K562 (cell line): ENCODE results near the gene ZDHHC8. TPM values are rescaled to one million over a fixed set of nuclear protein-coding genes. Genes with fewer than 3 reads are reported as not detected.

Source experiments
- BCLAF1 ChIP-seq, 2 experiments: fragments of 450-650 bp in 1 of 2; IDR thresholded peaks; 2 replicates each; pipeline ENCODE4 v1.6.1; 2011 to 2017; ENCODE audit warnings: low read depth in 2 of 2, antibody characterized with exemption in 1 of 2, borderline replicate concordance in 1 of 2, low read length in 1 of 2, mild to moderate bottlenecking in 1 of 2, mixed read lengths in 1 of 2; ENCODE audit not compliant: control insufficient read depth in 1 of 2
- CXXC5 ChIP-seq: fragments of 250-450 bp; sonication (Bioruptor Pico); IDR thresholded peaks from 2 replicates; pipeline ENCODE4 v1.8.0; 2022; ENCODE audit warnings: inconsistent platforms, mild to moderate bottlenecking, moderate library complexity
- HINFP ChIP-seq: fragments of 450-650 bp; conservative IDR thresholded peaks from 2 replicates; pipeline ENCODE4 v1.6.1; 2016; ENCODE audit warnings: missing genetic modification characterization, low read depth, mild to moderate bottlenecking, control low read depth, missing compliant biosample characterization
- LEF1 ChIP-seq: fragments of 450-650 bp; IDR thresholded peaks from 2 replicates; pipeline ENCODE4 v1.6.1; 2016; ENCODE audit warnings: mild to moderate bottlenecking
- MTA1 ChIP-seq: fragments of 450-650 bp; IDR thresholded peaks from 2 replicates; pipeline ENCODE4 v1.6.1; 2017; ENCODE audit warnings: borderline replicate concordance
- POLR2AphosphoS2 ChIP-seq: IDR thresholded peaks from 2 replicates; pipeline ENCODE4 v1.6.1; 2012; ENCODE audit warnings: low read length, improper control_type of control experiment
- RBM25 ChIP-seq: fragments of 200-400 bp; formaldehyde crosslinking; IDR thresholded peaks from 2 replicates; pipeline ENCODE4 v1.6.1; 2018; ENCODE audit warnings: low read length, low read depth, moderate library complexity; ENCODE audit not compliant: severe bottlenecking
- SAFB ChIP-seq: fragments of 200-400 bp; formaldehyde crosslinking; IDR thresholded peaks from 2 replicates; pipeline ENCODE4 v1.6.1; 2017; ENCODE audit warnings: low read depth, low read length, borderline replicate concordance
- SNIP1 ChIP-seq: fragments of 450-650 bp; IDR thresholded peaks from 2 replicates; pipeline ENCODE4 v1.7.1; 2017; ENCODE audit warnings: low read depth, mild to moderate bottlenecking
- ZNF318 ChIP-seq, 2 experiments: fragments of 450-650 bp; IDR thresholded peaks; 2 replicates each; pipeline ENCODE4 v1.6.1; 2016; ENCODE audit warnings: mild to moderate bottlenecking in 2 of 2, borderline replicate concordance in 1 of 2, low read depth in 1 of 2, moderate library complexity in 1 of 2
- polyA plus RNA-seq, 8 experiments: library from polyadenylated mRNA; depleted of rRNA in 4 of 8; stranded (reverse) in 5 of 8; unstranded in 3 of 8; fragments of >200 nt; fragmentation: Nextera tagmentation in 2 of 8; fragmentation: Illumina TruSeq in 1 of 8; extraction: Ambion mirVana in 2 of 8; extraction: Trizol in 1 of 8; gene quantifications; 2 replicates each; pipeline versions ENCODE4 v1.2.1 to v1.2.3, GENCODE V29; 2011 to 2014; ENCODE audit warnings: inconsistent platforms in 1 of 8, missing spikeins in 1 of 8
- total RNA-seq, 7 experiments: library from RNA; depleted of rRNA in 6 of 7; stranded (reverse); fragments of >200 nt in 6 of 7; fragmentation: Illumina TruSeq in 2 of 7; extraction: Trizol in 2 of 7; gene quantifications; 2 replicates each; pipeline versions ENCODE4 v1.2.1 to v1.2.3, GENCODE V29; 2011 to 2021; ENCODE audit warnings: low replicate concordance in 1 of 7
- TF ChIP-seq, protein P1 (sequence below): fragments of 450-650 bp; IDR thresholded peaks from 2 replicates; pipeline ENCODE4 v1.6.1; 2016; ENCODE audit warnings: antibody characterized with exemption

ZDHHC8 gene
- total and polyA plus RNA-seq, 9 of the 15 experiments (the other 6 are each of a cell fraction or from before 2014, with no cell fraction given): 0.04 to 109 (median 16.4) TPM

DNA sequence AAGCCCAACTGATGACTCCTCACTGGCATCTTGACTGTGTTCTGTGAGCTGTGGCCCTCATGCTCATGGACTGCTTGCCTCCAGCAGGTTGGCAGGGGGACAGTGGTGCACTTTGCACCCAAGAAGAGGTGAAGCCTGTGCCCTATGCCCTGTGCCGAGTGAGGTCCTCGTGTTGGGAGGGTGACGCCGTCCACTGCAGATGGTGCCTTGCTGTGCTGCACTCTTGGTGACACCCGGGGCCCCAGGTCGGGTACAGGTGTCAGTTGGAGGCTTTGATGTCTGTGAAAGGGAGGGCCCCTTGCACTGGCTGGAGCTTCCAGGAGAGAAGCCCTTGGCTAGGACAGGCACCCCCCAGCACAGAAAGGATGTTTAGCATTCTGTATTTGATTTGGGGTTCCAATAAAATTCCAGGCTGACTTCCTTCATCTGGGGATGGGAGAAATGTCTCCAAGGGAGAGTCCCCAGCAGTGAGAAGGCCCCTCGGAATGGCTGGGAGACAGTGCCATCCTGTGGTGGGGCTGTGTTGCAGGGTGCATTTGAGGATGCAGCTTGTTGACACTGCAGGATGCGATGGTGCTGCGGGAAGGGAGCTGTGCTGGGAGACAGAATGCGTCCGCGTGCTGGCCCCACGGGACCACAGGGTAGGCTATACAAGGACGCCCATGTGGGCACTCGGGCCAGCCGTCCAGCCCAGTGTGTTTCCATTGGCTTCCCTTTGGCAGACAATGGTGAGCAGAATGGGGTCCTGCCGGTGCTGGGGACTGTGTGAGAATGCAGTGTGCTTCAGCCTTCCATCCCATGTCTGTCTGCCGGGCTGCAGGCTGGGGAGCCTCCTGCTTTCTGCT, 2.5 kb upstream of the ZDHHC8 start (continued):
- TF ChIP-seq BCLAF1 (IDR thresholded peaks at IDR 0.05; ENCODE audit: borderline replicate concordance in 1 of 2, control insufficient read depth in 1 of 2, low read depth in 2 of 2, low read length in 1 of 2) (no peak), POLR2AphosphoS2 (peak; percentile 95), ZNF318 (IDR thresholded peaks at IDR 0.05; ENCODE audit: borderline replicate concordance in 1 of 2, low read depth in 1 of 2) (no peak), SNIP1 (no peak), MTA1 (no peak), HINFP (no peak), LEF1 (no peak; the same call in 1 of the 2 replicates), SAFB (no peak), RBM25 (no peak), CXXC5 (CRISPR knock-in tag) (peak; percentile 48)
- TF ChIP-seq, protein P1, sequence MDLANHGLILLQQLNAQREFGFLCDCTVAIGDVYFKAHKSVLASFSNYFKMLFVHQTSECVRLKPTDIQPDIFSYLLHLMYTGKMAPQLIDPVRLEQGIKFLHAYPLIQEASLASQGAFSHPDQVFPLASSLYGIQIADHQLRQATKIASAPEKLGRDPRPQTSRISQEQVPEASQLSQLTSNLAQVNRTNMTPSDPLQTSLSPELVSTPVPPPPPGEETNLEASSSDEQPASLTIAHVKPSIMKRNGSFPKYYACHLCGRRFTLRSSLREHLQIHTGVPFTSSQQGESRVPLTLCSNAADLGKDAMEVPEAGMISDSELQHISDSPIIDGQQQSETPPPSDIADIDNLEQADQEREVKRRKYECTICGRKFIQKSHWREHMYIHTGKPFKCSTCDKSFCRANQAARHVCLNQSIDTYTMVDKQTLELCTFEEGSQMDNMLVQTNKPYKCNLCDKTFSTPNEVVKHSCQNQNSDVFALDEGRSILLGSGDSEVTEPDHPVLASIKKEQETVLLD: no peak
